ENCODE results near the gene SPATA20. TPM values are rescaled to one million over a fixed set of nuclear protein-coding genes. Genes with fewer than 3 reads are reported as not detected.
A peak's percentile ranks its signal among the peaks of the same experiment; 100 is the strongest.

SPATA20 gene
- total and polyA plus RNA-seq, 11 donors, result 13.8 to 83.0 (median 52.3) TPM

- Histone ChIP-seq H3K4me3 (no peak overlapping the region), H3K9me3 (no peaks in the 10 kb centered on the region), H3K27me3 (peaks cover 21 to 52% (median 38%) of the 10 kb centered on the region in 9 donors), H3K36me3 (peaks cover 0 to 22% (median 7%) of the 10 kb centered on the region in 9 donors), H3K4me1 (peaks cover 12 to 41% (median 28%) of the 10 kb centered on the region in 12 donors), H3K27ac (no peak overlapping the region)
- WGBS, 4 donors, result 83 to 100% (median 89%) methylated on average over 2 to 4 of the region's 4 CpGs
- intact Hi-C loops (cut with DNase I), result loop anchor here in 2 of 10 donors (5.0 kb wide), 2 partner anchors 50 to 125 kb away; no protein-coding TSS in a partner anchor
- no peak for ATAC-seq
- DNase-seq, result no peak
- no peak for TF ChIP-seq POLR2A (IDR thresholded peaks at IDR 0.05)
- TF ChIP-seq CTCF (IDR thresholded peaks at IDR 0.05), result no peak
Observed at GRCh38 chr17:50557630-50558029, 10.7 kb downstream of the SPATA20 start.

GRCh38 chr17:50558091-50558490 is 11.1 kb downstream of the SPATA20 start:
- intact Hi-C loops (cut with DNase I), result loop anchor here in 2 of 10 donors (5.0 kb wide), 2 partner anchors 49 to 124 kb away; no protein-coding TSS in a partner anchor
- no peak overlapping the region for H3K4me3 ChIP-seq
- no peaks in the 10 kb centered on the region for H3K9me3 ChIP-seq
- TF ChIP-seq CTCF (IDR thresholded peaks at IDR 0.05), result no peak
- no peak for TF ChIP-seq POLR2A (IDR thresholded peaks at IDR 0.05)
- ATAC-seq (no peak), DNase-seq (no peak)
- 65 to 81% (median 75%) methylated on average over 2 to 4 of the region's 4 CpGs for WGBS, 4 donors
- H3K4me1 ChIP-seq, result peaks cover 12 to 41% (median 28%) of the 10 kb centered on the region in 12 donors
- no peak overlapping the region for H3K27ac ChIP-seq
- peaks cover 0 to 17% (median 7%) of the 10 kb centered on the region in 9 donors for H3K36me3 ChIP-seq
- H3K27me3 ChIP-seq, result peaks cover 26 to 57% (median 43%) of the 10 kb centered on the region in 9 donors

- H3K27me3 ChIP-seq, result peaks cover 27 to 62% (median 47%) of the 10 kb centered on the region in 9 donors
- H3K36me3 ChIP-seq, result peaks cover 0 to 16% (median 7%) of the 10 kb centered on the region in 9 donors
- H3K4me1 ChIP-seq, result peaks cover 12 to 41% (median 28%) of the 10 kb centered on the region in 12 donors
- WGBS, 4 donors, result 21 to 37% (median 30%) methylated on average over 17 to 18 of the region's 18 CpGs
- no peak overlapping the region for H3K27ac ChIP-seq
- no peaks in the 10 kb centered on the region for H3K9me3 ChIP-seq
- no peak for TF ChIP-seq POLR2A (IDR thresholded peaks at IDR 0.05)
- ATAC-seq, result no peak
- no peak for DNase-seq
- H3K4me3 ChIP-seq, result peak overlapping the region in 5 of 12 donors; percentile 54 to 65 (median 60)
- intact Hi-C loops (cut with DNase I), result loop anchor here in 2 of 10 donors (5.0 kb wide), 2 partner anchors 49 to 124 kb away; no protein-coding TSS in a partner anchor
Observed at GRCh38 chr17:50558581-50558940, 11.6 kb downstream of the SPATA20 start.

GRCh38 chr17:50558941-50559614 is 12.1 kb downstream of the SPATA20 start:
- peaks cover 27 to 64% (median 49%) of the 10 kb centered on the region in 9 donors for H3K27me3 ChIP-seq
- WGBS, 4 donors, result 4 to 10% (median 6%) methylated on average over 17 to 55 of the region's 55 CpGs
- peak overlapping the region in 9 of 12 donors; percentile 12 to 65 (median 60) for H3K4me3 ChIP-seq
- DNase-seq (no peak), ATAC-seq (no peak)
- H3K36me3 ChIP-seq, result peaks cover 0 to 16% (median 7%) of the 10 kb centered on the region in 9 donors
- H3K4me1 ChIP-seq, result peaks cover 12 to 41% (median 28%) of the 10 kb centered on the region in 12 donors
- no peaks in the 10 kb centered on the region for H3K9me3 ChIP-seq
- TF ChIP-seq CTCF (IDR thresholded peaks at IDR 0.05), result no peak
- no peak for TF ChIP-seq POLR2A (IDR thresholded peaks at IDR 0.05)
- intact Hi-C loops (cut with DNase I), result loop anchor here in 2 of 10 donors (5.0 kb wide), 2 partner anchors 48 to 123 kb away; no protein-coding TSS in a partner anchor
- H3K27ac ChIP-seq, result no peak overlapping the region

Measured in heart left ventricle (tissue), 16 donors.